GM10248 (cell line): ENCODE measurements around the gene MYL9.

Source experiments
- CTCF ChIA-PET: fragments of 300-600 bp; sonication (Branson Sonifier 250); formaldehyde crosslinking; extraction: SDS; loops from one replicate; lab custom pipeline; 2021; ENCODE audit warnings: antibody characterized with exemption; lab: Yijun Ruan, JAX
- POLR2A ChIA-PET: fragments of 350-650 bp; sonication (Branson Sonifier 250); formaldehyde crosslinking; extraction: SDS; loops from one replicate; lab custom pipeline; 2020; ENCODE audit warnings: antibody characterized with exemption; lab: Yijun Ruan, JAX
- DNase-seq: peaks from one replicate; pipeline ENCODE4 v3.0.0; 2012; ENCODE audit errors: extremely low spot score
- TF ChIP-seq, protein P1 (sequence below): IDR thresholded peaks from 2 replicates; pipeline ENCODE4 v1.5.1; 2012; ENCODE audit warnings: mild to moderate bottlenecking, low read depth; ENCODE audit errors: extremely low read depth, missing control alignments, control extremely low read depth

The MYL9 gene

DNA sequence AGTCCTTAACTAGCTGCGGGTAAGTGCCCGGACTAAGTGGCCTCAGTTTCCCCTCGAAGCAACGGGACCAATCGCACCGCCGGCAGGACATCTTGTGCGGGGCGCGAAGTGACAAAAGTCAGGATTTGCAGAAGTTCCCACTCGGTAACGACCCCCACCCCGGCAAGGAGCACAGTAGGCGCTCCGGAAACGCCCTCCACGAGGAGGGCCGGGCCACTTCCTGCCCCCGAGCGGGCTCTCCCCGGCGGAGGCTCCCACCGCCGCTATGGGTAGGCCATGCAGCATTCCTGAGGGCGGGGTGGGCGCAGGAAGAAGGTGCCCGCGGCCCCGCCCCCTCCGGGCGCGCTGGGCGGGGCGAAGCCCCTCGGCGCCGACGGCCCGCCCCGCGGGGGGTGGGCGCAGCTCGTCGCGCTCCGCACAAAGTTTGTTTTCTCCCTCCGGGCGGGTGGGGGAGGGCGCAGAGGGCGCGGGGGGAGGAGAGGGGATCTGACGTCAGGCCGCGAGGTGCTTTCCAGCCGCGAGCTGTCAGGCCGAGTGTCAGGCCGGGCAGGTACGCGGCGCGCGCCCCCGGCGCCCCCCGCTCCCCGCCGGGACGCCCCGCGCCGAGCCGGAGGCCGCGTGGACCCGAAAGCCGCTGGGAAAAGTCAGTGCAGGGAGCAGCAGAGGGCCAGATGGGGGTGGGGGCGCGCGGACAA lies 31.9 kb downstream of the MYL9 start, which contains the start of gene TGIF2:
Gene TGIF2, plus strand, starts transcription at position 495 of the 695 bp plus-strand sequence. CDS start 5,178 bp downstream, outside the sequence.
- peak; percentile 99 for DNase-seq
- ChIA-PET CTCF (interaction anchor here (1.3 to 4.0 kb wide), 4 partner anchors 16 to 40 kb away, joined by 3 to 15 read pairs (median 4); partner anchors contain the start of gene RAB5IF), POLR2A (interaction anchor here (0.6 to 2.4 kb wide), 6 partner anchors 16 to 1418 kb away, joined by 5 to 7 read pairs (median 6); no protein-coding TSS in a partner anchor)
- TF ChIP-seq, protein P1, sequence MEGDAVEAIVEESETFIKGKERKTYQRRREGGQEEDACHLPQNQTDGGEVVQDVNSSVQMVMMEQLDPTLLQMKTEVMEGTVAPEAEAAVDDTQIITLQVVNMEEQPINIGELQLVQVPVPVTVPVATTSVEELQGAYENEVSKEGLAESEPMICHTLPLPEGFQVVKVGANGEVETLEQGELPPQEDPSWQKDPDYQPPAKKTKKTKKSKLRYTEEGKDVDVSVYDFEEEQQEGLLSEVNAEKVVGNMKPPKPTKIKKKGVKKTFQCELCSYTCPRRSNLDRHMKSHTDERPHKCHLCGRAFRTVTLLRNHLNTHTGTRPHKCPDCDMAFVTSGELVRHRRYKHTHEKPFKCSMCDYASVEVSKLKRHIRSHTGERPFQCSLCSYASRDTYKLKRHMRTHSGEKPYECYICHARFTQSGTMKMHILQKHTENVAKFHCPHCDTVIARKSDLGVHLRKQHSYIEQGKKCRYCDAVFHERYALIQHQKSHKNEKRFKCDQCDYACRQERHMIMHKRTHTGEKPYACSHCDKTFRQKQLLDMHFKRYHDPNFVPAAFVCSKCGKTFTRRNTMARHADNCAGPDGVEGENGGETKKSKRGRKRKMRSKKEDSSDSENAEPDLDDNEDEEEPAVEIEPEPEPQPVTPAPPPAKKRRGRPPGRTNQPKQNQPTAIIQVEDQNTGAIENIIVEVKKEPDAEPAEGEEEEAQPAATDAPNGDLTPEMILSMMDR, result no peak

DNA sequence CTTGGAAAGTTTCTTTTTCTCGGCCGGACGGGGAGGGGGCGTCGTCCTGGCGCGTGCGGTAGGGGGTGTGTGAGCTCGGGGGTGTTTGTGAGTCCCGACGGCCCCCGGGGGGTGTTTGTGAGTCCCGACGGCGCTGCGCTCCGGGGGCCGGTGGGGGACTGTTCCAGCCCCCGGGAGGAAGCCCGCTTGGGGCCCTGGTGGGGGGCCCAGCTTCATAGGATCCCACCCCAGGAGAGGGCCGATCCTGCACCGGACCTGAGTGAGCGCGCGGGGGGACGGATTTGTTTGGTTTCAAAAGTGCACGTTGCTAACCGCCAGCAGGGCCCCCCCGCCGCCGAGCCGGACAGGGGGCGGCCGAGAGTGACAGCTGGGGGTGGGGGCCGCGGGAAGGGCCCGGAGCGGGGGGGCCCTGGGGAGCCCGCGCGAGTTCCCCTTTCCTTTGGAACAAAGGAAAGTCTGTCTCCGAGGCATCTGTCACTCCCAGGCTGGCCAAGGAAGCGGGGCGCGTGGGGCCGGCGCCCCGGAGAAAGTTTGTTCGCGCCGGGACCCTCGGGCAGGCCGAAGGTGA lies 32.6 kb downstream of the MYL9 start:
- TF ChIP-seq, protein P1, result no peak
- peak; percentile 64 for DNase-seq
- POLR2A ChIA-PET, result interaction anchor here (0.6 to 2.4 kb wide), 2 partner anchors 21 to 51 kb away, joined by 6 to 7 read pairs; no protein-coding TSS in a partner anchor

DNA sequence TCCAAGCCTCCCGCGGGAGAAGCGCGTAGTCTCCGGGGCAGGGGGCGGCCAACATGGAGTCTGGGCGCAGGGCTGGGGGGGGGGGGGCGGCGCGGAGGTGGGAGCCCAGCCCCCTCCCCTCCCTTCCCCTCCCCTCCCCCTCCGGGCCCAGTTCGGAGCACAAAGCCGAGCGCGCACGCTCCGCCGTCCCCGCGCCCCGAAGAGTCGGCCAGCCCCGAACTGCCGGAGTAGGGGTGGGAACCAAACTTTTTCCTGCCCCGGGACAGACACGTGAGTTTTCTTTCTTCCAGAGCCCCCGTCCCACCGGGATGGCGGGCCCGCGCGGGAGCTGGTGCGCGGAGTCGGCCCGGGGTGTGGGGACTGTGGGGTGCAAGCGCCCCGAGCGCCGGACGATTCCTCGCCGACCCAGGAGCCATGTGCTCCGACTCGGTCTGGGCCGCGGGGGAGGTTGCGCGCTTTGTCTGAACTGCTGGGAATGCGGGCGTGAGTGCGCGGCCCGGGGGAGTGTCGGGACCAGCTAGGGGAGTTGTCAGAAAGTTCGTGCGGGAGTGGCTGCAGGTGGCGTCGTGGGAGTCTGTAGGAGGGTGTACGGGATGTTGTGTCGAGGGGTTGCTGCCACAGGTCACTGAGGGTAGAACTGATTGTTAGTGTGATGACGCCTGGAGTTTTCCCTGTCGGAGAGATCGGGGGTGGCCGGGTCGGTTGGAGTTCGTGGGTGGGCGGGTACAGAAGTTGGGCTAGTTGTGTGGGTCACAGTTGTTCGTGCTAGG lies 33.2 kb downstream of the MYL9 start:
- TF ChIP-seq, protein P1, result no peak
- POLR2A ChIA-PET, result interaction anchor here (0.6 to 2.4 kb wide), 2 partner anchors 20 to 30 kb away, joined by 6 to 7 read pairs; no protein-coding TSS in a partner anchor
- DNase-seq, result peak; percentile 58
- CTCF ChIA-PET, result interaction anchor here (1.4 to 4.0 kb wide), 5 partner anchors 13 to 31 kb away, joined by 3 to 21 read pairs (median 6); partner anchors contain the start of gene RAB5IF

More for the DNA sequence above, 32.6 kb downstream of the MYL9 start:
- CTCF ChIA-PET, result interaction anchor here (1.4 to 4.0 kb wide), 3 partner anchors 16 to 39 kb away, joined by 3 to 15 read pairs (median 6); partner anchors contain the start of gene RAB5IF

DNA sequence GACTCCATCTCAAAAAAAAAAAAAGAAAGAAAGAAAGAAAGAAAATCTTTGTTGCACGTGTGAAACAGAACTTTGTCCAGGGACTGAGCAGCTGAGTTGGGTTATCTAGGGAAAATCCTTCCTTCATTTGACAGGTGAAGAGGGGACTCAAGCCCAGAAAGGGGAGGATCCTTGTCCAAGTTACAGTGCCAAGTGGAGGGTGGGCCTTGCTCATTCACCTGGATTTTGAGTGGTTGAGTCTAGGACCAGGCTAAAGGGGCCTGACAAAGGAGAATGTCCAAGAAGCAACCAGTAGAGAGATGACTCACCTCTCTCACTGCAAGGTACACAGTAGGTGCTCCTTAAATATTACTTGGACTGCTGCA lies 34.7 kb downstream of the MYL9 start:
- ChIA-PET CTCF (interaction anchor here (1.0 to 4.8 kb wide), 5 partner anchors 13 to 40 kb away, joined by 3 to 29 read pairs (median 15); partner anchors contain the start of gene RAB5IF), POLR2A (interaction anchor here (0.6 to 1.0 kb wide), 2 partner anchors 12 to 292 kb away, joined by 3 to 12 read pairs; no protein-coding TSS in a partner anchor)
- no peak for DNase-seq
- TF ChIP-seq, protein P1, result no peak

DNA sequence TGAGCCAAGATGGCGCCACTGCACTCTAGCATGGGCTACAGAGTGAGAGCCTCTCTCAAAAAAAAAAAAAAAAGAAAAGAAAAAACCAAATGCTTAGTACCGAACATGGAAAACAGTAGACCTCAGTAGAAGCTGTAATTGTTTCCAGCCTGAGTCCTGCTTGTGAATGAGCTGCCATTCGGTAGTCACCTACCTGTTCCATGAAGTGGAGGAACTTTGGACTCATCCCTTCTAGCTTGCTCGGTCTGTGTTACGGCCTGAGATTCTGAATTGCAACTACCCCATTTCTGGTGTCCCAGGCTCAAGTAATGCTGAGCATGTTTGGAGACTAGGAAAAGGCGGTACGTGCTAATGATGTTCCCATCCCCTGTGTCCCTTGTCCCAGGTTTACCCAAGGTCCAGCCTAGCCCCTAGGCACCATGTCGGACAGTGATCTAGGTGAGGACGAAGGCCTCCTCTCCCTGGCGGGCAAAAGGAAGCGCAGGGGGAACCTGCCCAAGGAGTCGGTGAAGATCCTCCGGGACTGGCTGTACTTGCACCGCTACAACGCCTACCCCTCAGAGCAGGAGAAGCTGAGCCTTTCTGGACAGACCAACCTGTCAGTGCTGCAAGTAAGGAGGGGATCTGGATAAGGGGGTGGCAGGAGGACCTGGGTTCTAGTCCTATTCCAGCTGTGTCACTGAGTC lies 37.2 kb downstream of the MYL9 start:
- CTCF ChIA-PET, result interaction anchor here (0.7 to 4.8 kb wide), 4 partner anchors 11 to 27 kb away, joined by 3 to 29 read pairs (median 16); partner anchors contain the start of gene RAB5IF
- POLR2A ChIA-PET, result interaction anchor here (0.7 kb wide), 1 partner anchor 26 kb away, joined by 3 read pairs; no protein-coding TSS in a partner anchor
- TF ChIP-seq, protein P1, result no peak
- DNase-seq, result no peak
